Trophoblast cell (in vitro differentiated cells and primary cell): ENCODE results near the gene STARD10.
A peak's percentile ranks its signal among the peaks of the same experiment; 100 is the strongest.

Experiments used
- DNase-seq, 2 donors: peaks; one replicate each; pipeline ENCODE4 v3.0.0-alpha.2; 2016
- H2AFZ ChIP-seq: 2 replicates; pipeline ENCODE4 v1.6.1; 2013; ENCODE audit warnings: low read length, moderate library complexity, mild to moderate bottlenecking; ENCODE audit not compliant: insufficient read depth, poor library complexity
- H2AK5ac ChIP-seq: 2 replicates; pipeline ENCODE4 v1.6.1; 2013; ENCODE audit warnings: mild to moderate bottlenecking, low read length
- H2BK120ac ChIP-seq: 2 replicates; pipeline ENCODE4 v1.6.1; 2013; ENCODE audit warnings: low read length, mild to moderate bottlenecking, moderate library complexity; ENCODE audit not compliant: insufficient read depth, poor library complexity
- H2BK12ac ChIP-seq: 2 replicates; pipeline ENCODE4 v1.6.1; 2013; ENCODE audit warnings: mild to moderate bottlenecking, low read length, moderate library complexity
- H2BK5ac ChIP-seq: 2 replicates; pipeline ENCODE4 v1.6.1; 2013; ENCODE audit warnings: low read length, low read depth, moderate library complexity, mild to moderate bottlenecking; ENCODE audit not compliant: poor library complexity
- H3K14ac ChIP-seq: 2 replicates; pipeline ENCODE4 v1.6.1; 2013; ENCODE audit warnings: mild to moderate bottlenecking, low read length
- H3K18ac ChIP-seq: 2 replicates; pipeline ENCODE4 v1.6.1; 2013; ENCODE audit warnings: mild to moderate bottlenecking, low read length
- H3K23ac ChIP-seq: 2 replicates; pipeline ENCODE4 v1.6.1; 2013; ENCODE audit warnings: low read length
- H3K27ac ChIP-seq: 2 replicates; pipeline ENCODE4 v1.5.1; 2013; ENCODE audit warnings: low read depth, mild to moderate bottlenecking, inconsistent platforms, low read length, moderate library complexity
- H3K27me3 ChIP-seq: 2 replicates; pipeline ENCODE4 v1.6.1; 2013; ENCODE audit warnings: inconsistent platforms, mild to moderate bottlenecking, low read length, moderate library complexity; ENCODE audit not compliant: insufficient read depth
- H3K36me3 ChIP-seq, 2 experiments: 1 replicate in 1 of 2; 2 replicates in 1 of 2; pipeline ENCODE4 v1.6.1; 2013; ENCODE audit warnings: low read length in 2 of 2, mild to moderate bottlenecking in 2 of 2, moderate library complexity in 1 of 2; ENCODE audit not compliant: insufficient read depth in 2 of 2, control insufficient read depth in 1 of 2
- H3K4ac ChIP-seq: 2 replicates; pipeline ENCODE4 v1.6.1; 2013; ENCODE audit warnings: low read depth, mild to moderate bottlenecking, low read length, moderate library complexity
- H3K4me1 ChIP-seq, 2 experiments: 1 replicate in 1 of 2; 2 replicates in 1 of 2; pipeline ENCODE4 v1.6.1; 2013; ENCODE audit warnings: low read length in 2 of 2, mild to moderate bottlenecking in 2 of 2, moderate library complexity in 1 of 2; ENCODE audit not compliant: insufficient read depth in 2 of 2, control insufficient read depth in 1 of 2
- H3K4me2 ChIP-seq: 2 replicates; pipeline ENCODE4 v1.6.1; 2013; ENCODE audit warnings: inconsistent platforms, mild to moderate bottlenecking, low read length, moderate library complexity
- H3K4me3 ChIP-seq: 2 replicates; pipeline ENCODE4 v1.5.1; 2013; ENCODE audit warnings: mild to moderate bottlenecking, low read depth, low read length, inconsistent platforms
- H3K79me1 ChIP-seq: one replicate; pipeline ENCODE4 v1.6.1; 2013; ENCODE audit warnings: low read length
- H3K79me2 ChIP-seq: 2 replicates; pipeline ENCODE4 v1.6.1; 2013; ENCODE audit warnings: low read length, mild to moderate bottlenecking; ENCODE audit not compliant: control insufficient read depth, insufficient read depth, poor library complexity
- H3K9ac ChIP-seq: 2 replicates; pipeline ENCODE4 v1.6.1; 2013; ENCODE audit warnings: mild to moderate bottlenecking, low read length
- H3K9me3 ChIP-seq: 2 replicates; pipeline ENCODE4 v1.6.1; 2013; ENCODE audit warnings: low read depth, mild to moderate bottlenecking, control low read depth, inconsistent platforms, low read length; ENCODE audit not compliant: insufficient read depth
- H4K12ac ChIP-seq: 2 replicates; pipeline ENCODE4 v1.6.1; 2013; ENCODE audit warnings: low read depth, mild to moderate bottlenecking, low read length, moderate library complexity
- H4K8ac ChIP-seq: 2 replicates; pipeline ENCODE4 v1.6.1; 2013; ENCODE audit warnings: low read depth, mild to moderate bottlenecking, low read length, moderate library complexity
- H4K91ac ChIP-seq: one replicate; pipeline ENCODE4 v1.6.1; 2013; ENCODE audit warnings: low read depth, mild to moderate bottlenecking, low read length, moderate library complexity
- WGBS: extraction: QIAGEN DNeasy Blood & Tissue Kit; methylation state at CpG from one replicate; pipeline ENCODE4 v1.1.7; 2013; ENCODE audit warnings: missing lambda C conversion rate; ENCODE audit not compliant: insufficient read length, insufficient coverage; ENCODE audit errors: extremely low coverage; 5-methylcytosine and 5-hydroxymethylcytosine counted together

Gene STARD10

DNA sequence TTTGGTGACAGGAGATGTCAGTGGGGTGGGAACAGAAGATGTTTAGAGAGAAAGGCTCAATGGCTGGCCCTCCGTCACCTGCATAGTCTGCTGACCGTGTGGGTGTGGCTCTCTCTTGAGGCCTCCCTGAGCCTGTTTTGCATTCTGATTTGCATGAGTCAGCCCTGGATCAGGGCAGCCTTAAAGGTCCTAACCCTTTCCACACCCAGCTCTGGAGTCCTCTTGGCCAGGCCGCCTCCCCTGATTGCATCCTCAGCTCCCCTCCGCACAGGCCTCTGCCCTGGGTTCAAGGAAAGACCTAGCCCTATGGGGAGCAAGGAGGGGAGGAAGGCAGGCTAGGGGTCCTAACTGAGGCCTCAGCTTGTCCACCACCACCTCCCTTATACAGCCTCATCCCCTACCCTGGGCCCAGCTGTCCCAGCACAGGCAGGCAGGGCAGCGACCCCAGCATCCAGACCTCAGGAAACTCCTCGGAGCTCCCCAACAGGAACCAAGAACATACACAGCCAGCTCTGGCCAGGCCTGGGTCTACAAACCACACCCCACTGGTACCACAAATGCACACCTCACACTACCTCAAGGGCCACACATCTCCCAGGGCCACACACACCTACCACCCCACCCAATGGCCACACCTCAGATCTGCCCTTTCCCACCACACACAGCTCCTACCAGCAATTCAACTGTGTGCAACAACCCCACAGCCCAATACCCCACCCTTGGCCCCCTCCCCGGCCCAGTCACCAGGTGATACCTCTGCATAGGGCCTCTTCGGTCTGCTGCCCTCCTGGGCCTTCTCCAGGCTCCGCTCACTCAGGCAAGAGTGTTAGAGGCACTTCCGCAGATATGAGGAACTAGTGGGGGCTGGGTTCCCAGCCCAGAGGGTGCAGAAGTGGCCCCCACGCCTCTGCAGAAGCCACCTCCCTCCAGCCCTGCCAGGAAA is 55.4 kb downstream of the STARD10 start:
- Histone ChIP-seq H3K27ac (no peak overlapping the region), H4K91ac (no peak overlapping the region), H3K18ac (peak overlapping the region; percentile 20), H3K79me1 (peaks cover 19% of the 10 kb centered on the region), H2BK5ac (no peak overlapping the region), H3K4ac (no peak overlapping the region), H2BK12ac (no peak overlapping the region), H2AK5ac (no peak overlapping the region), H3K9me3 (no peaks in the 10 kb centered on the region), H4K8ac (no peak overlapping the region), H3K14ac (no peak overlapping the region), H2AFZ (no peak overlapping the region), H3K4me3 (no peak overlapping the region), H3K23ac (no peak overlapping the region), H3K9ac (no peak overlapping the region), H3K4me1 (peaks cover 35 to 38% of the 10 kb centered on the region in 2 experiments), H2BK120ac (no peak overlapping the region), H4K12ac (no peak overlapping the region), H3K36me3 (no peaks in the 10 kb centered on the region), H3K4me2 (no peak overlapping the region), H3K79me2 (peaks cover 2% of the 10 kb centered on the region), H3K27me3 (no peaks in the 10 kb centered on the region)
- peak; percentile 64 to 65 for DNase-seq
- WGBS = no CpG with 5 or more reads among the region's 11 CpGs

GRCh38 chr11:72737336-72737735 is 56.5 kb downstream of the STARD10 start:
- Histone ChIP-seq H3K36me3 (no peaks in the 10 kb centered on the region), H2BK5ac (no peak overlapping the region), H3K23ac (no peak overlapping the region), H3K4me3 (no peak overlapping the region), H3K27ac (no peak overlapping the region), H4K91ac (no peak overlapping the region), H3K4me2 (no peak overlapping the region), H4K8ac (no peak overlapping the region), H3K79me2 (peaks cover 2% of the 10 kb centered on the region), H3K79me1 (peaks cover 19% of the 10 kb centered on the region), H2AK5ac (no peak overlapping the region), H3K14ac (no peak overlapping the region), H3K18ac (peak overlapping the region; percentile 67), H2AFZ (no peak overlapping the region), H3K9ac (no peak overlapping the region), H2BK12ac (peak overlapping the region; percentile 12), H4K12ac (no peak overlapping the region), H2BK120ac (no peak overlapping the region), H3K4me1 (peaks cover 29 to 34% of the 10 kb centered on the region in 2 experiments), H3K27me3 (no peaks in the 10 kb centered on the region), H3K4ac (no peak overlapping the region), H3K9me3 (no peaks in the 10 kb centered on the region)
- no peak for DNase-seq
- no CpG with 5 or more reads among the region's 1 CpG for WGBS

DNA sequence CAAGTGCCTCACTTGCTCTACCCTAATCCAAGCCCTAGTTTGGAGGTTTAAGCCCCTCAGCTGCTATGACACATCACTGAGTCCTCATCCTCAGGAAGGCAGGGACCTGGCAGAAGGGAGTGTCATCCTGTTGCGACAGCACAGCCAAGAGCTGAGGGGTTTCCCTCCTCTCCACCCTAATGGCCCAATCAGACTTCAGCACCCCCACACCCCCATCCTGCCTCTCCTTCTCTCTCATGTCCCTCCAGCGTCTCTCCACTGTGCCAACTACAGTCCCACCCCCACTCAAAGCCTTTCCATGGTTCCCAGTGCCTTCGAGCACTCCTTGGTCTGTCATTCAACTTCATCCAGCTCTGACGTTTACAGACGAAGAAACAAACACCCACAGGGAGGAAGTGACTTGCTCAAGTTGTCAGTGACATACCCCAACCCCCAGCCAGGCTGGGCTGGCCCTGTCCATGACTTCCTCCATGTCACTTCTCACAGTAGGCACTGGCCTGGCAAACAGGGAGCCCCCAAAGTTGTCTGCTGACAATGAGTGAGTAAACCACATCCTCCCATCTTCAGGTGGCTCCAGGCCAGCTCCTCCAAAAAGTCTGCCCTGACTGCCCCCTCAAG is 57.3 kb downstream of the STARD10 start:
- no peak overlapping the region for H4K12ac ChIP-seq
- WGBS = no CpG with 5 or more reads among the region's 5 CpGs
- H4K91ac ChIP-seq = peak overlapping the region; percentile 60
- H3K4me3 ChIP-seq = no peak overlapping the region
- peak overlapping the region; percentile 9 for H3K27ac ChIP-seq
- H3K14ac ChIP-seq = peak overlapping the region; percentile 45
- H2BK120ac ChIP-seq = peak overlapping the region; percentile 16
- no peak overlapping the region for H3K9ac ChIP-seq
- peaks cover 15% of the 10 kb centered on the region for H3K79me1 ChIP-seq
- H3K9me3 ChIP-seq = no peaks in the 10 kb centered on the region
- no peak overlapping the region for H2AK5ac ChIP-seq
- H3K27me3 ChIP-seq = no peaks in the 10 kb centered on the region
- no peak overlapping the region for H3K4ac ChIP-seq
- H3K18ac ChIP-seq = peak overlapping the region; percentile 67
- peak; percentile 39 to 56 for DNase-seq
- H3K4me1 ChIP-seq = peaks cover 22 to 26% of the 10 kb centered on the region in 2 experiments
- H4K8ac ChIP-seq = no peak overlapping the region
- peak overlapping the region; percentile 12 for H3K4me2 ChIP-seq
- H3K23ac ChIP-seq = no peak overlapping the region
- H2BK12ac ChIP-seq = no peak overlapping the region
- no peak overlapping the region for H2AFZ ChIP-seq
- H2BK5ac ChIP-seq = no peak overlapping the region
- H3K79me2 ChIP-seq = no peaks in the 10 kb centered on the region
- no peaks in the 10 kb centered on the region for H3K36me3 ChIP-seq

DNA sequence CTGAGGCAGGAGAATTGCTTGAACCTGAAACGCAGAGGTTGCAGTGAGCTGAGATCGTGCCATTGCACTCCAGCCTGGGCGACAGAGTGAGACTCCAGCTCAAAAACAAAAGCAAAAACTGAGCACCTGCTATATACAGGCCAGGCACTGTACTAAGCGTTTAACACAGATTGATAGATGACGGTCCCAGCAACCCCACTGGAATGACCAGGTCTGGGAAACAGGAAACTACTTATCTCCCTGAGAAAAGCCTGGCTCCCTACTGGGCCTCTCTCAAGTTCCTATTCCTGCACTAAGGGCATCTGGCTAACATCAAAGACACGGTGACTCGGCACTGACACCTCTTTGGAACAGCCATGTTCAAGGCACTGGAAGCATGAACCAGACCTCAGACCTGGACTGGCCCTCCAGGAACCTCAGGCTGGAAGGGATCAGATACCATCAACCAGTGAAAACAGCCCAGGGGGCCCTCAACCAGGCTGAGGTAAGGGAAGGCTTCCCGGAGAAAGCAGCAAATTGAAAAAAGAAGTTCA is 58.3 kb downstream of the STARD10 start:
- H3K27me3 ChIP-seq = peaks cover 4% of the 10 kb centered on the region
- DNase-seq = peak; percentile 75 to 79
- no peak overlapping the region for H3K4me2 ChIP-seq
- H3K79me2 ChIP-seq = no peaks in the 10 kb centered on the region
- no CpG with 5 or more reads among the region's 8 CpGs for WGBS
- H2BK5ac ChIP-seq = no peak overlapping the region
- peaks cover 1% of the 10 kb centered on the region for H3K9me3 ChIP-seq
- peaks cover 6% of the 10 kb centered on the region for H3K79me1 ChIP-seq
- H2BK120ac ChIP-seq = no peak overlapping the region
- H3K14ac ChIP-seq = no peak overlapping the region
- H4K91ac ChIP-seq = no peak overlapping the region
- H2AFZ ChIP-seq = no peak overlapping the region
- no peak overlapping the region for H3K23ac ChIP-seq
- H3K36me3 ChIP-seq = no peaks in the 10 kb centered on the region
- H3K4me3 ChIP-seq = no peak overlapping the region
- no peak overlapping the region for H3K9ac ChIP-seq
- H2BK12ac ChIP-seq = no peak overlapping the region
- H4K8ac ChIP-seq = no peak overlapping the region
- H2AK5ac ChIP-seq = no peak overlapping the region
- H4K12ac ChIP-seq = no peak overlapping the region
- H3K4ac ChIP-seq = no peak overlapping the region
- H3K27ac ChIP-seq = no peak overlapping the region
- peaks cover 12 to 16% of the 10 kb centered on the region in 2 experiments for H3K4me1 ChIP-seq
- no peak overlapping the region for H3K18ac ChIP-seq
